Activated CD4-positive, alpha-beta T cell treated with anti-CD3 and anti-CD28 coated beads, Interleukin-2, Interleukin-6, amounts not matched to agents 100 ng/mL and 50 ng/mL, durations not matched to agents 16 hours and 8 hours (primary cell): ENCODE data around the gene SLC16A11.
A peak's percentile ranks its signal among the peaks of the same experiment; 100 is the strongest.
"Not testable (repeated sequence)": the region's sequence is repeated elsewhere in the genome, so short reads cannot be mapped to it uniquely, and the experiment has no call there.

Experiments used
- DNase-seq: peaks from one replicate; pipeline ENCODE4 v3.0.0-alpha.2; 2020

The SLC16A11 gene

DNA sequence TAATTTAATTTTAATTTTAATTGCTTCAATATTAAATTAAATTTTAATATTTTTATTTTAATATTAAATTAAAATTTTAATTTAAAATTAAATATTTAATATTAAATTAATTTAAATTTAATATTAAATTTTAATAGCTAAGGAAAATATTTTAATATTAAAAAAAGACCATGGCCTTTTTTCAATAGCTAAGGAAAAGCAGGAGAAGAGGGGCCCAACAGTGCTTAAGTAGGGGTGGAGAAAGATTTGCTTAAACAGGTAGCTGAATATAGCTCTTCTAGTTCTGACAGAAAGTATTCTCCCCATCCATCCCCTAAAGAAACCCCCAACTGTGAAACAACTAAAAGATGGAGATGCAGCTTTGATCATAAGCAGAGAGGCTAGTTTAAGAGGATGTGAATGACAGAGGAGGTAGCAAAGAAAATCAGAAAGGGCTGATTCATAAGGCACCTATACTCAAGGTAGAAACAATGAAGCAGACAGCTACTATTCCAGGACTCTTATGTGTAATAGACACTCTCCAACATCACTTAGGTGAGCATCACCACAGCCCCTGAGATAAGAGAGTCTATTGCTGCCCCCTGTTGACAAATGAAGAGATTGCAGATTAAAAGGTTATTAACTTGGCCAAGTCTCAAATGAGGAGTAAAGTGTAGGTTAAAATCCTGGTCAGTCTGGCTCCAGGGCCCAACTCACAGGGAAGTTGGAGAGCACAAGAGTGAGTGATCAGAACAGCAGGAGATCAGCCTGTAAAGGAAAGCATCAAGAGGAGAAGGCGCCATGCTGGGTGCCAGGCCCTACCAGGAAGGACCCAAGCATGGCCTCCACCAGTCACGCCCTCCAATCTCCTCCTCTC lies 39.3 kb downstream of the SLC16A11 start:
- peak; percentile 85 for DNase-seq

GRCh38 chr17:7003745-7004144 lies 40.1 kb downstream of the SLC16A11 start:
- no peak for DNase-seq

GRCh38 chr17:7002288-7003047 lies 41.4 kb downstream of the SLC16A11 start:
- no peak for DNase-seq

DNA sequence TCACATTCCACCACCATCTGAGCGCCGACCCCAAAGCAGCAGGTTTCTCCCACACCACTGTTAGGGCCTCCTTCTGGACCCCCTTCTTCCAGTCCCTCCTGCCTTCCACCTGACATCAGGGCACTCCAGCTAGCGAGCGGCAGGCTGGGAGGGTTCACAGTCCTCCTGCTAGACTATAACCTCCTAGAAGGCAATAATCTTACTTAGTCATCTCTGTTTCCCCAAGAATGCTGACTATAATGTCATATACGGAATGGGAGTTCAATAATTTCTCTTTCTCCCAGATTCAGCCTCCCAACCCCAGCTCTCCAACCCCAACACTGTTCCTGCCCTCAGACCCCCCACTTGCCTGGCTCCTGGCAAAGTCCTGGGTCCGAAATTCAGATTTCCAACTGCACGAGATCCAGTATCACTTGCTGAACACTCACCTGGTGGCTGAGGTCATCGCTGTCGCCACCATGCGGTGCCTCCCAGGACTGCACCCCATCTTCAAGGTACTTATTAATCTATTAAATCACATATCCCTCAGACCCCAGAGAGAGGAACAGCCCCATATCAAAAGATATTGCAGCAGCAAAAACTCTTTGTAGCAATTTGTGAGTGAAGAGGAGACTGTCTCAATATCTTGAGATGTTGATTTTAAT lies 42.5 kb downstream of the SLC16A11 start:
- peak; percentile 50 for DNase-seq

GRCh38 chr17:6998855-6999508 lies 44.9 kb downstream of the SLC16A11 start:
- no peak for DNase-seq

- DNase-seq, result no peak
Observed at GRCh38 chr17:6997171-6997570, 46.7 kb downstream of the SLC16A11 start.

GRCh38 chr17:6996256-6997011 lies 47.5 kb downstream of the SLC16A11 start:
- DNase-seq, result no peak

DNA sequence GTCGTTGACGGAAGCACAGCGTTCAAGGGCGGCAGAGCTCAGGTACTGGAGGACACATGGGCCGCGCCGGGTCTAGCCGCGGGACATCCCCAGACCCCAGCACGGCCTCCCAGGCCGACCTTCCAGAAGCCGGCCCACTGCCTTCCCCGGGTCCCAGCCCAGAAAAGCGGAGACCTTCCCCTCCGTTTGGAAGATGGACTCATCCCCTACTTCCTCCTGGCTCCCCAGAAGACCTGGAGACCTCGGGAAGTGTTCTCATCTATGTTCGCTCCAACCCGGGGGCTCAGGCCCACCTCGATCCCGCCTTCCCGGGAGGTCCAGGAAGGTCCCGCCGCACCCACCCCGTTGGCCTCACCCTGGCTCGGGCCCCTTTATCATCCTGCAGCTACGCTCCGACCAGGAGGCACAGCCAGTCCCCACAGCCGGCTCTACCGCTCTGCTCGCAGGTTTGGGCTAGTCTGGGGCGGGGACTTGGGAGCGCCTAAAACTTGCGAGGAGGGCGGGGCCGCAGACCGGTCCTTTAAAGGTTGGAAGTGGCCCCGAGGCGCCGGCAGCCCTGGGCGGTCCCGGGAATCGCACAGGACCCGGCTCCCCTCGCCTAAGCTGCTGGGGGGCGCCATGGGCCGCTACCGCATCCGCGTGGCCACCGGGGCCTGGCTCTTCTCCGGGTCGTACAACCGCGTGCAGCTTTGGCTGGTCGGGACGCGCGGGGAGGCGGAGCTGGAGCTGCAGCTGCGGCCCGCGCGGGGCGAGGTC lies 48.2 kb downstream of the SLC16A11 start, which contains the start of gene ALOX12:
Gene ALOX12 (plus strand): TSS at position 550 of the 756 bp plus-strand sequence. CDS start 69 bp downstream, at position 619.
- no peak for DNase-seq

GRCh38 chr17:6994666-6995256 lies 49.1 kb downstream of the SLC16A11 start:
- no peak for DNase-seq

GRCh38 chr17:6994118-6994598 lies 49.7 kb downstream of the SLC16A11 start:
- DNase-seq, result no peak

- DNase-seq, result not testable (repeated sequence)
Observed at GRCh38 chr17:6993613-6994056, 50.3 kb downstream of the SLC16A11 start.
